GM21526 (cell line): ENCODE measurements around the gene BFSP2.

Source experiments
- ATAC-seq: cut with Tn5 transposase; IDR thresholded peaks from one replicate; pipeline ENCODE4 v1.9.1; 2021; ENCODE audit warnings: moderate library complexity; ENCODE audit not compliant: unreplicated experiment, low FRiP score

BFSP2 gene

DNA sequence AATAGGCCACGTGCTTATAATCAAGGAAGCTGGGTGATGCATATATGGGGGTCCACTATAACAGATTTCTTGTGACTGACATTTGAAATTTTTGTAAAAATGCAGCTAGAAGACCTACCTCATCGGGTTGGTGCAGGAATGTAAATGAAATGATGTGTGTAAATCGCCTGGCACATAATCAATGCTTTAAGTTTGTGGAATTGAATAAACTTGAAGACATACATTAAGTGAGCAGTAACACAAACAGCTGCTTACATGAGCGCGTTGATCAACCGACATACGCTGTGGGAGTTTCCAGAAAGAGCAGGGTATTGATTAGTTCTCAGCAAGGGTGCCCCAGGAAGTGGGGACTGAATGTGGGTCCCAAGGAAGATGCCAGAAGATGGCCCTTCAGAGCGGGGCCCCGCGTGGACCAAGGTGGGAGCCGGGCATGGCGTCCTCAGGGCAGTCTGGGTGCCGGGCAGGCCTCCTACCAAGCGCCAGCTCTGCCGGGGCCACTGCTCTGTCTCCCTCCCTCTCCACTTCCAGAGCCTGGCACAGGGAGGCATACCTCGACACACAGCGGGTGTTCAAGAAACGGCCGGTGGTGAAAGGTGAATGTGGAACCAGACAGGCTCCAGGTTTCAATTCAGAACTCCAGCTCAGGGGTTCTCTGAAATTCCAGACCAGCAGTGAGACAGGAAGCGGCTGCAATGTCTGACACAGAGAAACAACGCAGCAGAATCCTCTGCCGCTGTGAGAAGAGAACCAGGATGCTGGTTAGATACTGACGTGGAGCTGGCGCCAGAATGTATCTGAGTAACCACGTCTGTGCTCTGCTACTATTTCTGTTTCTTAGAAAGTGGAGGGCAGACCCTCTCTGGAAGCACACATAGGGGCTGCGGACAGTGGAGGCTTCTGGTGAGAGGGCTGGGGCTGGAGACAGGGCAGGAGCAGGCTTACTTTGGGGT, 12.6 kb downstream of the BFSP2 start:
- no peak for ATAC-seq

DNA sequence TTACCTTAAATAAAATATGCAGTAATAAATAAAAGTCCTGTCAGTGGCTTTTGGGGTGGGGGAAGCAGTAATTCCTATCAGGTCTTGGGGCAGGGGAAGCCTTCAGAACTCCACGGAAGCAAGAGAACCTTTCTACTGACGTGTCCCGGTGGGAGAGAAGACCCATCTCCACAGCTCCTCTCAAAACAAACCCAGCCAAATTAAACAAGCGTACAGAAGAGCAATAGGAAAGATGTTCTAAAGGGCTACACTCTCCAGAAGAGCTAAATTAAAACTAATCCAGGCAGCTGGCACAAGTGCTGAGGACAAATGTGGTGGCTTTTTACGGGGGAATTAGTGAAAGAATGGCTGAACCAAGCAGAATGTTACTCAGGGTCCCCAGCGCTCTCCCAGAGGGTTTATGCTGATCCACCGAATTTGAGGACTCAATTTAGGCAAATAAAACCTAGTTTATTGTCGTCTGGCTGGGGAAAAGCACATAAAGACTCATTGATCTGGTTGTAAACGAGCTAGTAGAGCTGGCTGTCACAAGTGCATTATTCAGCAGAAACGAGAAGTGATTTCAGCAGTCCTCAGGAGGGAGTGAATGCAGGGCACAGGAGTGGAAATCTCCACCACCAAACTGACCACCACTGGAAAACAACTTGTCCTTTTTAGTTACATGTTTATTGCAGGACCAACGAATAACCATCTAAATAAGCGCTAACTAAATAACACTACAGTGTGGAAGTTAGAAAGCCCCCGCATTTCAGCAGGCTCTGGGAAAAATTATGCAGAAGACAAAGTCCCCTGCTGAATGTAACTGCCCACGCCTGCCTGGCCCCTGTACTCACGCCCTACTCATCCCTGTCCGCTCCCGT, 13.5 kb downstream of the BFSP2 start:
- no peak for ATAC-seq

DNA sequence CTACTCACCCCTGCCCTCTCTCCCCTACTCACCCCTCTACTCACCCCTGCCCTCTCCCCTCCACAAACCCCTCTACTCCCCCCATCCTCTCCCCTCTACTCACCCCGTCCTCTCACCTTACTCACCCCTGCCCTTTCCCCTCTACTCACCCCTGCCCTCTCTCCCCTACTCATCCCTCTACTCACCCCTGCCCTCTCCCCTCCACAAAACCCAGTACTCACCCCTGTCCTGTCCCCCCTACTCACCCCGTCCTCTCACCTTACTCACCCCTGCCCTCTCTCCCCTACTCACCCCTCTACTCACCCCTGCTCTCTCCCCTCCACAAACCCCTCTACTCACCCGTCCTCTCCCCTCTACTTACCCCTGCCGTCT, 14.2 kb downstream of the BFSP2 start:
- ATAC-seq = no peak

DNA sequence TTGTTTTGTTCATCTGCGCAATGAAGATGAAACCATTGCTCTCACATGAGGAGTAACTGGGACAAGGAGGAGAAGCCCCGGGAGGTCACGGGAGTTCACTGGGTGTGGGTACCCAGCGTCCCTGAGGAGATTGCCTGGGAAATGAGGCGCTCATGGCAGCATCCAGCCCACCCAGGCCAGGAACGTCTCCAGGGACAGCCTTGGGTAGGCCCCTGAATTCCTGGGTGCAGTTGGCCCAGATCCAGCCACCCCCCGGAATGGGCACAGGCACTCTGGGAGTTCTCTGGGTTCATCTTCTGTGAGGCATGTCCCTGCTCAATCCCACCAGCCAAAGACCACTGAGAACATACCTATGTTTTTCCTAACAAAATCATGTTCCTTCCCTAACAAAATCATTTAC, 18.5 kb downstream of the BFSP2 start:
- no peak for ATAC-seq

DNA sequence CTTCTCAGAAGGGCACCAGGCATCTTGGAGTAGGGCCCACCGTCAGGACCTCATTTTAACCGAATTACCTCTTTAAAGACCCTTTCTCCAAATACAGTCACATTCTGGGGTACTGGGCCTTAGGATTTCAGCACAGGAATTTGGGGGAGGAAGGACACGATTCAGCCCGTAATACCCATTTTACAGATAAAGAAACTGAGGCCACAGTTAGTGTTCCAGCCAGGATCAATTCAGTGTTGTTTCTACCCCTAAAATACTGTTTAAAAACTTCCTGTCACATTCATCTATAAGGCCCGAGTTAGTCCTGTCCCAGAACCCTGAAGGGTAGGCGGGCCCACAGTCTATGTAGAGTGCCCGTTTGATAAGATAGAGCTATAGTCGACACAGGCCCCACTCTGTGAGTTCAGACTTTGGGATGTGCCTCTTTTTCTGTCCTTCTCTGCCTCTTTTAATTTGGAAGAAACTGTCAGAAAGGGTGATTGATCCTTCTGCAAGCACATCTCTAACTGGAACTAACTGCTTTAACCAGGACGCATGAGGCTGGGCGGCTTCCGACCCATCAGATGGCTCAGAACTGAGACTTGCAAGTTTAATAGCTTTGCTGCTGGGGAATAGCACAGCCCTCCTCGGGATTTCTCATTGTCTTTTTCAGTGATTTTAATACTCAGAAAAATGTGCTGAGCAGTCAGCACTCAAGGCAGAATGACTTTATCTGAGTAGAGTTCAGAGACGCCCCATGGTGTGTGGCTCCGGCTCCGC, 19.5 kb downstream of the BFSP2 start:
- no peak for ATAC-seq

DNA sequence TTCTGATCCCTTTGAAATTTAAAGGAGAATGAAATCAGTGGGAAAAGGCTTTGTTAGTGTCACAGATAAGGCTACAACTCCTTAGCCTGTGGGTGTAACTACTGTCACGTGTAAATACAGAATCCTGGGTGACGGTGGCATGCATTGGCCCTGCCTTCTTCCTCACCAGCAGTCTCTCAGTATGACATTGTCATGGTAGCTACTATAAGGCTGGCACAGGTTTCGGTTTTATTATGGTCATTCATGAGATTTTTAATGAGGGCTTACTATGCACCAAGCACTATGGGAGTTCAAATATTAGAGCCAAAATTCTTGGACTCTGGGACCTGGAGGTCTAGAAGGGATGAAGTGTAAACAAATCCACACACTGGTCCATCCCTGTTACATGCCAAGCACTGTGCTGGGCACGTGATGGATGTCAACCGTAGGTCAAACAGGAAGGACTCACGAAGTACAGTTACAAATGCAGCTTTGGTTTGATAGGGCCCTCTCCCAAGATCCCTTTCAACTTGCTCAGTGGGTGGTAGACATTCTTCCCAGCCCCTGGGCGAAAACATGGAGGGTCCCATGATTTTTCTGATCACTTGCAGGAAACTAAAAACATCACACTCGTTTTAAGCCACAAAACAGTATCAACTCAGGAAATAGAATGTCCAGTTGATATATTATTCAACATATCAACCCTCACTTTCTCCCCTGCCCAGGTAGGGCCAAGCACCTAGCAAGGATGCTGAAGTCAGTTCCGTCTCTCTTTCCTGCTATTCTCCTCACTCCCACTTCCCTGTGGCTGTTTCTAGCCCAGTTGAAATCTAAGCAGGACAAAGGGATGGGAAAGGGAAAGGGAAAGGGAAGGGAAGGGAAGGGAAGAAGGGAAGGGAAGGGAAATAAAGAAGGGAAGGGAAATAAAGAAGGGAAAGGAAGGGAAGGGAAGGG, 25.3 kb downstream of the BFSP2 start:
- no peak for ATAC-seq

DNA sequence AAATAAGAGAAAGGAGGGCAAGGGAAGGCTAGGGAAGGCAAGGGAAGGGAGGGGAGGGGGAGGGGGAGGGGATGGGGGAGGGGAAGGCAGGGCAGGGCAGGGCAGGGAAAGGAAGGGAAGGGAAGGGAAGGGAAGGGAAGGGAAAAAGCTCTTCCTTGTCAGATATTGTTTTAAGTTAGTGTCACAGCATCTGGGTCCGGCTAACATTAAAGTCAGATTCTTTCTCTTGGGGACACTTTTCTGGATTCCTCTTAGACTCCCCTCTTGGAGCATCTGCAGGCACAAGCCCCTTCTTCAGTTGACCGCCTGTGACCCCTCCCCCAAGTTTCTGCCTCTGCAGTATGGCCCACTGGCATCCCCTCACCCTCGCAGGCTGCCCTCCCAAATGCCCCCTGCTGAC, 26.0 kb downstream of the BFSP2 start:
- no peak for ATAC-seq

DNA sequence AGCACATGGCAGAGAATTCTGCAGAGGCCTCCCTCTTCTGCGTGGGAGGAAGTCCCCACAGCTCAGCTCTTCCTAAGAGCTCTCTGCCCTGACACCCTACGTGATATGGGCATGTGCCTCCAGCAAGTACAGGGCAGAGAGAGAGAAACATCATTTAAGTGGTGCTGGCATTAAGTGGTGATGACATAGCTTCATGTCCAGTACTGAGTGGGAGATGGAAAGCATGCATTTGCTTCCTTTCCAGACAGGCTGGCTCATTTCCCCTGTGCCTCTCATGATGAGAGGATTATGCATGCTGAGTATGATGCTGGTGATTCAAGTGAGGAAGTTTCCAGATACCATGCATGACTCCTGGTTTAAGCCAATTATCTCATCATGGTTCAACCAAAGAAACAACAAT, 26.9 kb downstream of the BFSP2 start:
- no peak for ATAC-seq

DNA sequence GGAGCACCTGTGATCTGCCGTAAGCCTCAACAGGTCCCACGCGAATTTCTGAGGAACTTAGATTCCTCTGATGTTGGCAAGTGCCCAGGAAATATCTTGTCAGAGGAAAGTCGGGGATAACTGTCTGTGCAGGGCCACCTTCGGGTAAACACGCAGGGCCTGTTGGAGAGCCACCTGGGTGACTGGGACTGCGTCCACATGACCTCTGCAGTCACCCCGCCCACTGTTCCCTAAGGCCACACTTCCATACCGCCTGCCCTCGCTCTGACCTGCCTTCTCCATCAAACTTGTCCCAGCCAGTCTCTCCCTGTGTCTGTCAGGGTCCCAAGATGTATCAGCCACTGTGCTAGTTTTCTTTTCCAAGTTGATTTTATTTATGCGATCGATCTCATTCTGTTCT, 28.7 kb downstream of the BFSP2 start:
- no peak for ATAC-seq

DNA sequence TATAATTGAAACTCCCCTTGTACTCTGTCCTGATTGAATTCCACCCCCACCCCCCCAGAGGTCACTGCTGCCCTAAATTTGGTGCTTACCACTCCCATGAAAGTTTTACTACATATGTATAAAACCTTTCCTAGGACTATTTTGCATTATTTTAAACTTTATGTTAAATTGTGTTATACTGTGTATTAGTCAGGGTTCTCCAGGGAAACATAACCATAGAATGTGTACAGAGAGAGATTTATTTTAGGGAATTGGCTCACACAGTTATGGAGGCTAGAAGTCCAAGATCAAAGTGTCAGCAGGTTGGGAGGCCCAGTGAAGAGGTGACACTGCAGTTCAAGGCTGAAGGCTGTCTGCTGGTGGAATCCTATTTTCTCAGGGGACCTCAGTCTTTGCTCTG, 29.2 kb downstream of the BFSP2 start:
- ATAC-seq = no peak

DNA sequence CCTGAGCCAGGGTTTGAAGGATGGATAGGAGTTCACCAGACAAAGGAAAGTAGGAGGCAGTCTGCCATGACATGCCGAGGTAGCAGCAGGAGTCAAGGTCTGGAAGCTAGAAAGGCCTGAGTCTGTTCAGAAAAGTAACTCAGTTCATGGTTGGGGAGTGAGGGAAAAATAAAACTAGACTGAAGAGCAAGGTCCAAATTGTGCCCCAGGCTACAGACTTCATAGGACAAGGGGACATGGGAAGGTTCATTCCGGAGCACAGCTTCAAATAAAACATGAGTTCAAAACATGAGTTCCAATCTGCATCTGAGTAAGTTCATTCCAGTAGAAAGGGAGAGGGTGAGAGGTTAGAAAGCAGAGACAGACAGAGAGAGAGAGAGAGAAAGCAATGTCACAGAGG, 39.7 kb downstream of the BFSP2 start:
- no peak for ATAC-seq

DNA sequence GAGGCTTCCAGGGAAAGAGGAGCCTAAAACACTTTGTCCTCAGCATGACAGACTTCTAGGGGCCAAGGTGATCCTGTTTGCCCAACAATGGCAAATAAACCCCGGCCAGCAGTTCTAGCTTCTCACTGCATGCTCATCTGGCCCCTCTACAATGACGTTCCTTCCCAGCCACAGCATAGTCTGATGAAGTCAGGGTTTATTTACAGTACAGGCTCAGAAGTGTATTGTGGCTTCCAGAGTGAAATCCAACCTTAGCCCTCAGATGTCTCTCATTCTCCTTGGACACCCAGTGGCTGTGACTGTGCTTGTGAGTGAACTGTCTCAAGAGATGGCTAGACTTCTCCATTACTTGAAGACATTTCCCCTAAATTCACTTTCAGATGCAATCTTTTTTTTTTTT, 40.8 kb downstream of the BFSP2 start:
- ATAC-seq = no peak

DNA sequence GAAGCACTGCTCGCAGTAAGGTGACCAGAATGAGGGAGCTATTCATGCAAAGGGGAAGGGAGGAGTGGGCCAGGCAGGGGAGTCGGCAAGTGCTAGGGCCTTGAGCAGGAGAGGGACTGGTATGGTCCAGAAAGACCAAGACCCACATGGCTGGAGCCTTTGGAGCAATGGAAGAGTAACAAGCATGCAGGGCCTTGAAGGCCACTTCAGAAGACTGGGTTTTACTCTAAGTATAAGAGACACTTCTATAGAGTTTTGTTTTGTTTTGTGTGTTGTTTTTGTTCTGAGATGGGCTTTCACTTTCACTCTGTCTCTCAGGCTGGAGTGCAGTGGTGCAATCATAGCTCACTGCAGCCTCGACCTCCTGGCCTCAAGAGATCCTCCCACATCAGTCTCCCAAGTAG, 42.0 kb downstream of the BFSP2 start:
- ATAC-seq = peak; percentile 51

DNA sequence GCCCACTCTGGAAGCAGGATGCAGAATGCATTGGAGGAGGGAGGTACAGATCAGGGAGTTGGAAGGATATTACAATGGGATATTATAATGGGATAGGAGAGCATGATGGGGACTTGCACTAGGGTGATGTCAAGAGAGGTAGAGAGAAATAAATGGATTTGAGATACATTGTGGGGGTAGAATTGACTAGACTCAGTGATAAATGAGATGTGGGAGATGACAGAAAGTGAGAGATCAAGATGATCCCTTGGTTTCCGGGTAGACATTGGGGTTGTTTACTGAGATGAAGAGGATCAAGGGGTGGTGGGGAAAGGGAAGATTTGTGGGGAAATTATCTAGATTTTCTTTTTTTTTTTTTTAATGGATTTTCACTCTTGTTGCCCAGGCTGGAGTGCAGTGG, 42.7 kb downstream of the BFSP2 start:
- ATAC-seq = no peak

DNA sequence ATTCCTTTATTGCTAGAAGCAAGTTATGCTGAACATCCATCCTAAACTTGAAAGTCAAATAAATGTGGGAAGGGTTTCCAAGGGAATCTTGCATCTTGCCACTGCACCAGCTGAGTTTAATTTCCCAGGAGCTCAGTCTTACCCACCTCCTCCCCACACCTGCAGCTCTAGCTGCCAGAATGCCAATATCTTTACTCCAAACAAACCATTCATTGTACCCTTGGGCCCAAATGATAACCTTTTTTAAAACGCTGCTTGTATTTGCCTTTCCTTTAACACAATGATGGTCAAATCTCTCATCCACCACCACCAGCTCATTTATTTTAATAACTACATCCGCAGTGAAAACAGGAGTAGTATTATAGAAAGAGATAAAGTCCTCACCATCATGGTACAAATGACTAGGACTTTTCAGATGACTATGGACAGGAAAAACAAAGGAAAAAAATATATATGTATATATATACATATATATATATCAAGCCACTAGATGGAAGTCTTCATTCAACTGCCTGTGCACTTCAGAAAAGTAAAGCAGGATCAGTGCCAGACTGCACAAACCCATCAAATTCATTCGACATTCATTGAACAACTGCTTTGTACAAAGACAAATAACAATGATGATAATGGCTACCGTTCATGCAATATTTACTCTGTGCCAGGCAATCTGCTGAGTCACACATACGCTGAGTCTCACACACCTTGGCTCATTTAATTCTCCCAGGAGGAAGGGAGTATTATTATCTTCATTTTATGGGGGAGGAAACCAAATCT, 44.0 kb downstream of the BFSP2 start:
- ATAC-seq = no peak

DNA sequence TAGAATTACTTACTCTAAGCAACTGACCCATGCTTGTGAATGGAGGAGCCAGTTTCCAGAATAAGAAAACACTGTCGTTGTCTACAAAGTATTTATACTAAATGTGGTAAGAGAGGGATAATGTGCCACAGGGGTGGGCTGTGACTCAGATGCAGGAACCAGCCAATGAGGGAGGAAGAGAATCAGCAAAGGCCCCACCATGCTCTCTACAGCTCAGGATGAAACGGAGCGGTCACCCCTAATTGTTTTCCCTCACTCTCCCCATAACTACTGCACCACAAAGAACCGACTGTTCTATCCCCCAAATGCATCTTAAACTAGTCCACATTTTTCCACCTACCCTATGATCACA, 44.5 kb downstream of the BFSP2 start:
- no peak for ATAC-seq

DNA sequence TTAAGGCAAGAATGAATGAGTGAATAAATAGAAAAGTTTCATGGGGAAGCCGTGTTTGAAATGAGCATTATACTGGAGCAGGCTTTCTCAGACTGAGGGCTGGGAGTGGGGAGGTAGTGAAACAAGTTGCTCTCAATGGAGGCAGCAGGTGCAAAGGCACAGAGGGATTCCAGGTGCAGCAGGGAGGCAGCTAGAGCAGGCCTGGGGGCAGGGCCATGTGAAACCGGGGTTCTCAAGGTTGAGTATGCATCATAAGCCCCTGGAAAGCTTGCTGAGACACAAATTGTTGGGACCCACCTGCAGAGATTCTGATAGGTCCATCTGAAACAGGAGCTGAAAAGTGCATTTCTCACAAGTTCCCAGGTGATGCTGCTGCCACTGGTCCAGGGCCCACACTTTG, 45.3 kb downstream of the BFSP2 start:
- no peak for ATAC-seq

DNA sequence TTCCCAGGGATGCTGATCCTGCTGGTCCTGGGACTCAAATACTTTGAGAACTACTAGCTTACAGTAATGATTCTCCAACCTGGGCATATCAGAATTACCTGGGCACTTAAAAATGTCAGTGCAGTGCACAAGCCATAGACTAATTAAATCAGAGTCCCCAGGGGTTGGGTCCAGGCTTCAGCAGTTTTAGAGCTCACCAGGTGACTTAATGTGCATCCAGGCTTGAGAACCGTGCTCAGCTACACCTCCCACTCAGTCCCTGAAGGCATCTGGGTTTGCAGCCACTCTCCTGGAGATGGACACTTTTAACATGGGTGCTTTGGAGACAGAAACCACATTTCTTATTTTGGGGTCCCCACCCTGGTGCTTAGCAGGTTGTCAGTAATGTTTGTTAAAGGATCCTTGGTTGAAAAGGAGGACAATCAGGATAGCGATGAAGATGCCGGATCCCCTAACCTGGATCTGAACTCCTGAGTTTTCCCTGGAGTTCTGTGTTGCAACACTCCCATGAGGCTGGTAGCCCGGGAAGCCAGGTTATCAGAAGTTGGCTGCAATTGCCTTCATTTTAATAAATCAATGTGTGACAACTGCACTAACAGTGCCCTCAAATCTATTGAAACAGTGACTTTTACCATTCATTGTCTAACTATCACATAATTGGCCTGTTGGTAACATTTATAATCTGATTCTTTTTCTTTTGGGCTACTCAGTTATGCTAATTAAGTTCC, 48.1 kb downstream of the BFSP2 start:
- ATAC-seq = peak; percentile 33
